NCI-H526 treated with DMSO at 0.1 percent for 48 hours (cell line): ENCODE data around the gene MSANTD1.

Experiments
- DNase-seq: peaks from one replicate; lab custom pipeline; 2025; lab: John Stamatoyannopoulos, UW

MSANTD1 gene

GRCh38 chr4:3263876-3264193 lies 14.9 kb downstream of the MSANTD1 start:
- no peak for DNase-seq

- DNase-seq: no peak
Measured at GRCh38 chr4:3266076-3266475, 17.1 kb downstream of the MSANTD1 start.

- DNase-seq: no peak
Measured at GRCh38 chr4:3267576-3268394, 18.8 kb downstream of the MSANTD1 start.

GRCh38 chr4:3268395-3269104 lies 19.6 kb downstream of the MSANTD1 start:
- DNase-seq: no peak

GRCh38 chr4:3269105-3269927 lies 20.4 kb downstream of the MSANTD1 start:
- no peak for DNase-seq

- no peak for DNase-seq
Measured at GRCh38 chr4:3269991-3270611, 21.1 kb downstream of the MSANTD1 start.

- DNase-seq: no peak
Measured at GRCh38 chr4:3271131-3271530, 22.2 kb downstream of the MSANTD1 start.

- DNase-seq: no peak
Measured at GRCh38 chr4:3276986-3277385, 28.0 kb downstream of the MSANTD1 start.

- DNase-seq: no peak
Measured at GRCh38 chr4:3280466-3280865, 31.5 kb downstream of the MSANTD1 start.

GRCh38 chr4:3283483-3283882 lies 34.5 kb downstream of the MSANTD1 start:
- DNase-seq: no peak

GRCh38 chr4:3283916-3284315 lies 35.0 kb downstream of the MSANTD1 start:
- DNase-seq: no peak

GRCh38 chr4:3284734-3285557 lies 36.0 kb downstream of the MSANTD1 start:
- DNase-seq: no peak

- DNase-seq: no peak
Measured at GRCh38 chr4:3285558-3286334, 36.8 kb downstream of the MSANTD1 start.

GRCh38 chr4:3286335-3287175 lies 37.6 kb downstream of the MSANTD1 start:
- no peak for DNase-seq

- DNase-seq: no peak
Measured at GRCh38 chr4:3287271-3287971, 38.5 kb downstream of the MSANTD1 start.

- no peak for DNase-seq
Measured at GRCh38 chr4:3287972-3288570, 39.1 kb downstream of the MSANTD1 start.

GRCh38 chr4:3288571-3289094 lies 39.7 kb downstream of the MSANTD1 start:
- no peak for DNase-seq

GRCh38 chr4:3290476-3290875 lies 41.5 kb downstream of the MSANTD1 start:
- no peak for DNase-seq
